GM19193 (cell line): ENCODE measurements around the gene C10orf67.

ENCODE experiments used
- POLR2A ChIP-seq: IDR thresholded peaks from 4 replicates; pipeline ENCODE4 v1.6.1; 2011; ENCODE audit not compliant: insufficient read depth, insufficient read length; ENCODE audit errors: extremely low read depth

Gene C10orf67

GRCh38 chr10:23311034-23311433 is 33.6 kb downstream of the C10orf67 start:
- no peak for TF ChIP-seq POLR2A

- TF ChIP-seq POLR2A: no peak
Measured at GRCh38 chr10:23310404-23310803, 34.2 kb downstream of the C10orf67 start.

DNA sequence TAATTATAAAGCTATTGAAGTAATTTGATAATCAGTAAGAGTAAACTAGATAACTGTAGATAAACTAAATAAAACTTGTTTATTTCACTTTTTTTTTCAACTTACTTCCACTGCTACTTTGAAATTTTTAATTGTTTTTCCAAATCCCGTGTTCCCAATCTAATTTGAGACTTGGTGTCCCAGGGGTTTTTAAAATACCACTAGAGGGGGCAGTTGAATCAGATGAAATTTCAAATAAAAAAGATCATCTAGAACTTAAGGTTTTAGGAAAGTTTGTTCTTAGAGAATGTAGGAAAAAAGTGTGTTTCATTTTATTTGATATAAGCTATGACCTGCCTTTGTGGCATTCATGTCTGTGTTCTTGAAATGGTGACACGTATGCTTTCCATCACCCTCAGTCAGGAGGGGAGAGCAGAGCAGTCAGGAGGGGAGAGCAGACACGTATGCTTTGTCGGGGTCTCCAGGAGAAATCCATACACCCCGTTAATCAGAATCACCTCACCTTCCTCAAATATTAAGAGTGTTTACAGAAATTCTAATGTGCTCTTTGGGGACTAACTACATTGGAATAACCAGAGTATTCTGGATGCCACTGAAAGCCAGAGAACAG is 49.9 kb downstream of the C10orf67 start:
- no peak for TF ChIP-seq POLR2A

DNA sequence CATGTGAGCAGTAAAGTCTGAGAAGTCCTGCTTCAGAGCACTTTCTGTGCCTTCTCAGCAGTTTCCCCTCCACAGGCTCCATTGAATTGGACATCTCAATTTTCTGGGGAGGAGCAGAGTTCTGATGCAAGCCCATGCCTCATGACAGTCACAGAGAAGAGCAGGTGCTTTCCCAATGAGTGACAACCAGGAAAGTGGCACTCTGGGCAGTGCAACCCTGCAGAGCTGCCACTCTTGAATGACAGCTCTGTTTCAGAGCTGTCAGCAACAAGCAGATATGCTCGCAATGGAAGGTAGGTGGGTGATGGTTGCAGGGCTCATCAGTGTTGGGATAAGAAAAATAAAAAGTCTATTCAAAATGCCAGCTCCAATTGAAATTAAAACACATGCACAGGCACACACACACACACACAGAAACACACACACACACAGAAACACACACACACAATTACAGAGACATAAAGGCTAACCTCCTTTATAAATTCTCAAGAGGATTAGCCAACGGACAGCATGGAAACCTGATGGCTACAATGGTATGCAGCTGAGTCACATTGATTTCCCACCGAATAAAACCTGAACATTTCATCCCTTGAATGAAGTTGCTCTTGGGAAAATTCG is 50.5 kb downstream of the C10orf67 start:
- no peak for TF ChIP-seq POLR2A

DNA sequence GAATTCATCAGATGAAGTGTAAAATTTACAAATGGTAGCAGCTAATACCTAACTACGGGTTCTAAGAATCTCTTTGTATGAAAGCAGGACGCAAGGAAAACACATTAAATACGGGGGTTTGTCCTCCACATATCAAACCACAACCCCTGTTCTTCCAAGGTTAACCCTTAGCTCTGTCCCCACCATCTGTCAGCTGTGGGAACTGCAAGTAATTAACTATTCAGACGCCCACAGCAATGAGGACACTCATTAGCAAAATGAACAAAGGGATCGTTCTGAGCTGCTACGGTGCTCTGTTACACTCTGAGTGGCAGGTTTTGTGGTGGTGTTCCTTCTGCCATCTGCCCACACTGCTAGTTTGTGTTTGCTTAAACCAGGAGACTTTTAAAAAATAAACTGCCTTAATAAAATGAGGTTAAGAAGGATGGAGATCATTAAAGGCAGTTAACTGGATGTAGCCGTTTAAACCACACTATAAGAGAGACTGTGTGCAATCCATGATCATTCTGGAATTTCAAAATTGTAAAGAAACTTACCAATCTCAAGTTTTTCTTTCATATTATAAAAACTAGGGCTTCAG is 51.4 kb downstream of the C10orf67 start:
- TF ChIP-seq POLR2A: no peak

DNA sequence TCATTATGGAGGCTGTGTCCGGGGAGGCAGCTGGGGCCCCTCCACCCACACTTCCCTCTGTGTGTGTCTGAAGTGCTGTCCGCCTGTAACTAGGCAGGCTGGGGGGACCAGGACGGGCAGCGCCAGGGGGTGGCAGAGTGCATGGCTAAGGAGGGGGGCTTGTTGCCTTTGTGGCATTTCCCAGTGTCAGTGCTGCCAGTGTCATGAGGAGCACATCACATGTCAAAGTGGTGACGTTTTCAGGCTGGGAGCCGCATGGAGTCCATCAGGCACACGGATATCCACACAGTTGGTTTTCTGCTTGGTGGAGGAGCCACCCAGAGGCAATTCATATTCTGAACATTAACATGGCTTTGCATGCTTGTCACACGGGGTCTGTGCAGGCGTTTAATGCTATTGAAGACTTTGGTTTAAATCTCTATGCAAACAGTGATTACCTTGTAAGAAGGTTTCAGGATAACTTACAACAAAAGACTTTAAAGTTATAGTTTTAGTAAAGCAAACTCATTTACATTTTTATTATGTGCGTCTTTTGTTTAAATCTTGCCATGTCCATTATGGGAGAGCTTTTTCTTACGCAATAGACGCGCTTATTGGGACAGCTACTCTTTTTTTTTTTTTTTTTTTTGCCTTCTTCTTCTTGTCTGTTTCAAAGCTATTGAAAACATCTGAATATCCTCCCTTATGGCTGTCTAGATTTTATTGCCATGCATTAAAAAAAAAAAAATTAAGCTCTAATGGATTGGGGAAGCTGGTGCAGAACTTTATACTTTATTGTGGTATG is 52.9 kb downstream of the C10orf67 start:
- no peak for TF ChIP-seq POLR2A

- TF ChIP-seq POLR2A: no peak
Measured at GRCh38 chr10:23284674-23285335, 59.8 kb downstream of the C10orf67 start.

GRCh38 chr10:23284155-23284554 is 60.4 kb downstream of the C10orf67 start:
- TF ChIP-seq POLR2A: no peak

DNA sequence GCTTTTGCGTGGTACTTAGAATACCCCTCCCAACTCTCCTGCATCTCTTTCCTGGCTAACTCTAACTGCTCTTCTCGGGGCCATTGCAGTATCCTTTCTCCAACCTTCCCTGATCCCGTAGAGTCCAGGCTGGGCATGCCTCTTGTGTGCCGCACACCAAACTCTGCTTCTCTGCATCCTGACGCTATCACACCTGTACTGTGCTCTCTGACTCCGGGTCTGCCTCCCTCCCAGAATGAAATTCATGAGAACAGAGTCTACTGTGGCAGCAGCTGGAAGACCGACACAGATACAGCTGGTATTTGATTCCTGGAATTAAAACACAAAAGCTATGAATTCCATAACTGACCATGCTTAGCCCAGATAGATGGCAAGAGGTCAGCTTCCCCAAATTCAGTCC is 60.9 kb downstream of the C10orf67 start:
- TF ChIP-seq POLR2A: no peak

DNA sequence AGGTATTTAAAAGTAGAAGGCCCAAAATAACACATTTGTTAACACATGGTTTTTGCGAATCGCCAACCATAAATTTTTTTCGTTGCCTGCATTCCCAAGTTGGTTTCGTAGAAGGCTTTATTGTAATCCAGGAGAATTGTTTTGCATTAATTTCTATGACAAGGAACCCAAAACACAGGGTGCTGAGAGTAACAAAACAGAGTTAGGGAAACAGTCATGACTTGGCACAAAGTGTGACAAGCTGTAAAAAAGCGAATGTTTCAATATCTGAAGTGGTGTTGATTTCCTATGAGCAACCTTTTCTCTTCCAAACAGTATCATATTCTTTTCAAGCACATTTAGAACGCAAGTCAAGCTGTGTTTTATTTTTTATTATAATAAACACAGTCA is 63.6 kb downstream of the C10orf67 start:
- no peak for TF ChIP-seq POLR2A

- no peak for TF ChIP-seq POLR2A
Measured at GRCh38 chr10:23280419-23281043, 64.1 kb downstream of the C10orf67 start.

DNA sequence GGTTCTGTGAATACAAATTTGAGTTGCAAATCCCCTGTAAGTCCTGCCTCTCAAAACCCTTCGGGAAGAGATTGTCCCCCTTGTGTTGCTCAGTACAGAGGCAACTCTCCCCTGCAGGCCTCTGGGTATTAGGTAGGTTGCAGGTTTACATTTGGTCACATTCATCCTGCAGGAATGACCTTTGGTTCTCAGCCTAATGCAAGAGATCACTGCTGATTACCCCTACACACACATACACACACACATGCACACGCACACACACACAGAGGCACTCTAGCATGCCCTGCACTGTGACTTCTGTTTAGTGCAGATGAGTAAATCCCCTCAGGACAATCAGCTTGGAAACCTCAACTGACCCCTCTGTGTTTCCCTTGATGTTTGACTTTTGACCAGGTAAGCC is 69.2 kb downstream of the C10orf67 start:
- no peak for TF ChIP-seq POLR2A

DNA sequence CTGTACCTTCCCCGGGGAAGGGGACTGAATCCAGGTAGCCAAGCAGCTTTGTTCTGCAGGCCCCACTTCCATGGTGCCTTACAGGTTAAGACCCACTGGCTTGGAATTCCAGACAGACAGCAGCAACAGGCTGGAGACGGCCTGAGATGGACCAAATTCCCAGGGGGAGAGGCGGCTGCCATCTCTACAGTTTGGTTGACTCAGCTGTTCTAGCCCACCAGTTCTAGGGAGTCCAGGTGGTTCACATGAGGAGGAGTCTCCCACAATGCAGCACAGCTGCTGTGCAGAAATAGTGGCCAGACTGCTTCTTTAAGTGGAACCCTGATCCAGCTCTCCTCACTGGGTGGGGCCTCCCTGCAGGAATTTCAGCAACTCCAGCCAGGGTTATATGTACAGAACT is 74.1 kb downstream of the C10orf67 start:
- TF ChIP-seq POLR2A: no peak

DNA sequence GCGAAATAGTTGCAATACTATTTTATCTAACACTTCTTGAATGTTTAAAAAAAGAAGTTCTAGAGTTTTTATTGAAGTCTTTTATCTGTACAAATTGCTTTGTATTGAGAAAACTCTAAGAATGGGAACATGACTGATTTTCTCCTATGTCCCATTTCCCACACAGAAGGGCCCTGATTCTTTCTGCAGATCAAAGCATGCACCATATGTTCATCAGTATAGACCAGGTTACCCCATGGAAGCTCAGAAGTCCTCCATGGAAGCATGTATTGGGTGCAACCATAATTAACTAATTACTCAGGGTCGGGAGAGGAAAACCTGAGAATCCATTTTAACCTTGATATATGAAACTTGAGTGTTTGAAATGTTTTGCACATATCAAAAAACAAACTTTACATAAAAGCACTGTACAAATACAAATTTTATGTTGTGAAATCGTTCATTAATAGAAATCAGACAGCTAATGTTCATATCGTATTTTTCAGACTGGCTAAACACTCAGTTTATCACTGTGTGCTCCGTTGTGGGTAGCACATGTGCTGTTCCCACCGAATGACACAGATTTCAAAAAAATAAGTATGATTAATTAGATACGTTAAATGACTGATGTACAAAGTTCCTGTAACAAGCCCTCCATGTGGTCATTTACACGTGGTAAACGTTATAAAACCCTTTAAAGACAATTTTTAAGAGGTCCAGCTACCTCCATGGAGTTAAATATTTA is 81.0 kb downstream of the C10orf67 start:
- TF ChIP-seq POLR2A: no peak

- no peak for TF ChIP-seq POLR2A
Measured at GRCh38 chr10:23262928-23263327, 81.7 kb downstream of the C10orf67 start.

- no peak for TF ChIP-seq POLR2A
Measured at GRCh38 chr10:23258516-23258915, 86.1 kb downstream of the C10orf67 start.
